ENCODE results near the gene ARHGEF12.

- no peak for TF ChIP-seq FOXM1 (IDR thresholded peaks at IDR 0.05; ENCODE audit: borderline replicate concordance, low read depth)
- no peak for TF ChIP-seq TAF1 (IDR thresholded peaks at IDR 0.05; ENCODE audit: low read depth)
- no peak for TF ChIP-seq TEAD4 (IDR thresholded peaks at IDR 0.05)
- TF ChIP-seq RAD21 (IDR thresholded peaks at IDR 0.05; ENCODE audit: low read depth) = no peak
Observed at GRCh38 chr11:120324932-120325810, 11.0 kb upstream of the ARHGEF12 start, which contains the start of gene TLCD5.

All from Ishikawa (cell line).